Measurements from ENCODE around the gene AHNAK.

- TF ChIP-seq CTCF (IDR thresholded peaks at IDR 0.05) (no peak), POLR2A (IDR thresholded peaks at IDR 0.05) (no peak), POLR2AphosphoS5 (IDR thresholded peaks at IDR 0.05) (no peak)
Measured at GRCh38 chr11:62559204-62559603, 12.6 kb upstream of the AHNAK start.

Measured in stomach (tissue), 4 donors.